ENCODE results near the gene FRYL. TPM values are rescaled to one million over a fixed set of nuclear protein-coding genes. Genes with fewer than 3 reads are reported as not detected.

Gene FRYL
- polyA plus RNA-seq, 1 donor from 2014 or later = 64.0 TPM

DNA sequence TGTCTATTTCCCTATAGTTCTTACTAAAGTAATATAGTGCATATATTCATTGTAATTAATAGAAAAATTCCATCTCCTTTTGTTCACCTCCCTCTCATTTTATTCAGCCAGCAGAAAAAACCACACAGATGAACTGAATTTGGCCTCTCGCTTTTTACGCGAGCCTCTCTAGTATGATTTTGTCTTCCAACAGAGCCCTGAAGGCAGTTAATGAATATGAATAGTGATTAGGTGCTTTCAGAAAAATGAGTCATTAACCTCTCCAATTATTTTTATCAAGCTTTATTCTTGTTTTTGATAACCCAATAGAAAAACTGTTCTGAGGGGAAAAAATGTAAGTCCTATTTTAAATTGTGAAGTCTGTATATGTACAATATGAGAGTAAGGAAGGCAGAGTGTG is 215.9 kb downstream of the FRYL start:
- Histone ChIP-seq H3K27ac (ENCODE audit: low read length) (no peak overlapping the region), H3K9me2 (ENCODE audit: insufficient read depth, low read length) (no peaks in the 10 kb centered on the region), H3K4me2 (ENCODE audit: low read length) (no peak overlapping the region), H3K9ac (ENCODE audit: low read length) (no peak overlapping the region), H3K79me2 (replicated peaks; ENCODE audit: insufficient read depth, low read length) (no peaks in the 10 kb centered on the region), H3K27me3 (ENCODE audit: insufficient read depth, low read depth, low read length) (no peaks in the 10 kb centered on the region), H4K20me1 (ENCODE audit: insufficient read depth) (no peaks in the 10 kb centered on the region), H3K36me3 (ENCODE audit: insufficient read depth, low read length) (peaks cover 4% of the 10 kb centered on the region), H3K4me3 (ENCODE audit: low read length) (no peak overlapping the region), H3K9me3 (ENCODE audit: low read length) (no peaks in the 10 kb centered on the region), H2AFZ (ENCODE audit: low read depth, low read length) (no peak overlapping the region), H3F3A (ENCODE audit: insufficient read depth, low read length, poor library complexity, severe bottlenecking) (no peaks in the 10 kb centered on the region)
- TF ChIP-seq, protein P1, sequence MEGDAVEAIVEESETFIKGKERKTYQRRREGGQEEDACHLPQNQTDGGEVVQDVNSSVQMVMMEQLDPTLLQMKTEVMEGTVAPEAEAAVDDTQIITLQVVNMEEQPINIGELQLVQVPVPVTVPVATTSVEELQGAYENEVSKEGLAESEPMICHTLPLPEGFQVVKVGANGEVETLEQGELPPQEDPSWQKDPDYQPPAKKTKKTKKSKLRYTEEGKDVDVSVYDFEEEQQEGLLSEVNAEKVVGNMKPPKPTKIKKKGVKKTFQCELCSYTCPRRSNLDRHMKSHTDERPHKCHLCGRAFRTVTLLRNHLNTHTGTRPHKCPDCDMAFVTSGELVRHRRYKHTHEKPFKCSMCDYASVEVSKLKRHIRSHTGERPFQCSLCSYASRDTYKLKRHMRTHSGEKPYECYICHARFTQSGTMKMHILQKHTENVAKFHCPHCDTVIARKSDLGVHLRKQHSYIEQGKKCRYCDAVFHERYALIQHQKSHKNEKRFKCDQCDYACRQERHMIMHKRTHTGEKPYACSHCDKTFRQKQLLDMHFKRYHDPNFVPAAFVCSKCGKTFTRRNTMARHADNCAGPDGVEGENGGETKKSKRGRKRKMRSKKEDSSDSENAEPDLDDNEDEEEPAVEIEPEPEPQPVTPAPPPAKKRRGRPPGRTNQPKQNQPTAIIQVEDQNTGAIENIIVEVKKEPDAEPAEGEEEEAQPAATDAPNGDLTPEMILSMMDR (IDR thresholded peaks at IDR 0.05; ENCODE audit: poor library complexity, severe bottlenecking) = no peak
- TF ChIP-seq POLR2AphosphoS5 (IDR thresholded peaks at IDR 0.05) (no peak), EP300 (conservative IDR thresholded peaks at IDR 0.05; ENCODE audit: poor library complexity, severe bottlenecking) (no peak)

DNA sequence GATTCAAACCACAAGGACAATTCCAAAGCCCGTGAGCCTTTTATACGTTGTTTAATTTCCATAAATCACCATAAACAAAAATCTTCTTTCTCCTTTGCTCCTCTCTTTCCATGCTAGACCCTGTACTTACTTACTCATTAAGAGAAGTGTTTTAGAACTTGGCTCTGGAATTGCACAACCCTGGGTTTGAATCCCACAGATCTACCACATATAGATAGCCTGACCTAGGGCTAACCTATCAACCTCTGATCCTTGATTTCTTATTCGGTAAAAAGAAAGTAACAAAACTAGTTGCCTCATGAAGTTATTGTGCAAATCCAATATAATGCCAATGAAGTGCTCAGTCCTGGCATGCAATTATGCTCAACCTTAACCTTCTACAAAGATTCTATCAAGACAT is 221.3 kb downstream of the FRYL start:
- Histone ChIP-seq H3K4me3 (ENCODE audit: low read length) (no peak overlapping the region), H3K36me3 (ENCODE audit: insufficient read depth, low read length) (peaks cover 15% of the 10 kb centered on the region), H2AFZ (ENCODE audit: low read depth, low read length) (no peak overlapping the region), H3K9me2 (ENCODE audit: insufficient read depth, low read length) (no peaks in the 10 kb centered on the region), H3K4me2 (ENCODE audit: low read length) (no peak overlapping the region), H3K9ac (ENCODE audit: low read length) (no peak overlapping the region), H3K9me3 (ENCODE audit: low read length) (no peaks in the 10 kb centered on the region), H3K79me2 (replicated peaks; ENCODE audit: insufficient read depth, low read length) (no peaks in the 10 kb centered on the region), H3F3A (ENCODE audit: insufficient read depth, low read length, poor library complexity, severe bottlenecking) (no peaks in the 10 kb centered on the region), H3K27ac (ENCODE audit: low read length) (no peak overlapping the region), H4K20me1 (ENCODE audit: insufficient read depth) (no peaks in the 10 kb centered on the region), H3K27me3 (ENCODE audit: insufficient read depth, low read depth, low read length) (no peaks in the 10 kb centered on the region)
- TF ChIP-seq TAF1 (IDR thresholded peaks at IDR 0.05; ENCODE audit: low read depth) = no peak
- no peak for TF ChIP-seq EZH2 (IDR thresholded peaks at IDR 0.05; ENCODE audit: borderline replicate concordance, insufficient read depth, low read length, poor library complexity, severe bottlenecking)
- TF ChIP-seq EP300 (conservative IDR thresholded peaks at IDR 0.05; ENCODE audit: poor library complexity, severe bottlenecking) = no peak
- TF ChIP-seq, protein P1 (IDR thresholded peaks at IDR 0.05; ENCODE audit: poor library complexity, severe bottlenecking) = no peak
- TF ChIP-seq, protein P2, sequence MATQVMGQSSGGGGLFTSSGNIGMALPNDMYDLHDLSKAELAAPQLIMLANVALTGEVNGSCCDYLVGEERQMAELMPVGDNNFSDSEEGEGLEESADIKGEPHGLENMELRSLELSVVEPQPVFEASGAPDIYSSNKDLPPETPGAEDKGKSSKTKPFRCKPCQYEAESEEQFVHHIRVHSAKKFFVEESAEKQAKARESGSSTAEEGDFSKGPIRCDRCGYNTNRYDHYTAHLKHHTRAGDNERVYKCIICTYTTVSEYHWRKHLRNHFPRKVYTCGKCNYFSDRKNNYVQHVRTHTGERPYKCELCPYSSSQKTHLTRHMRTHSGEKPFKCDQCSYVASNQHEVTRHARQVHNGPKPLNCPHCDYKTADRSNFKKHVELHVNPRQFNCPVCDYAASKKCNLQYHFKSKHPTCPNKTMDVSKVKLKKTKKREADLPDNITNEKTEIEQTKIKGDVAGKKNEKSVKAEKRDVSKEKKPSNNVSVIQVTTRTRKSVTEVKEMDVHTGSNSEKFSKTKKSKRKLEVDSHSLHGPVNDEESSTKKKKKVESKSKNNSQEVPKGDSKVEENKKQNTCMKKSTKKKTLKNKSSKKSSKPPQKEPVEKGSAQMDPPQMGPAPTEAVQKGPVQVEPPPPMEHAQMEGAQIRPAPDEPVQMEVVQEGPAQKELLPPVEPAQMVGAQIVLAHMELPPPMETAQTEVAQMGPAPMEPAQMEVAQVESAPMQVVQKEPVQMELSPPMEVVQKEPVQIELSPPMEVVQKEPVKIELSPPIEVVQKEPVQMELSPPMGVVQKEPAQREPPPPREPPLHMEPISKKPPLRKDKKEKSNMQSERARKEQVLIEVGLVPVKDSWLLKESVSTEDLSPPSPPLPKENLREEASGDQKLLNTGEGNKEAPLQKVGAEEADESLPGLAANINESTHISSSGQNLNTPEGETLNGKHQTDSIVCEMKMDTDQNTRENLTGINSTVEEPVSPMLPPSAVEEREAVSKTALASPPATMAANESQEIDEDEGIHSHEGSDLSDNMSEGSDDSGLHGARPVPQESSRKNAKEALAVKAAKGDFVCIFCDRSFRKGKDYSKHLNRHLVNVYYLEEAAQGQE (IDR thresholded peaks at IDR 0.05; ENCODE audit: borderline replicate concordance) = no peak
- no peak for TF ChIP-seq RAD21 (conservative IDR thresholded peaks at IDR 0.05)
- TF ChIP-seq MXI1 (conservative IDR thresholded peaks at IDR 0.05; ENCODE audit: poor library complexity, severe bottlenecking) = no peak
- TF ChIP-seq SMC3 (conservative IDR thresholded peaks at IDR 0.05; ENCODE audit: poor library complexity) = no peak
- TF ChIP-seq POLR2AphosphoS5 (IDR thresholded peaks at IDR 0.05) = no peak
